Measurements from ENCODE around the gene ASPG. TPM values are rescaled to one million over a fixed set of nuclear protein-coding genes. Genes with fewer than 3 reads are reported as not detected.

The ASPG gene
- total RNA-seq, 2 donors from 2014 or later = 78.5 to 161 TPM

GRCh38 chr14:104111301-104112112 lies 26.0 kb downstream of the ASPG start:
- H3K27ac ChIP-seq = no peak overlapping the region
- no peak overlapping the region for H3K4me3 ChIP-seq
- H3K4me1 ChIP-seq = peaks cover 0 to 5% of the 10 kb centered on the region in 2 donors
- no peaks in the 10 kb centered on the region for H3K36me3 ChIP-seq
- DNase-seq (ENCODE audit: low spot score) = no peak
- no peaks in the 10 kb centered on the region for H3K27me3 ChIP-seq
- no peaks in the 10 kb centered on the region for H3K9me3 ChIP-seq
- no peak for TF ChIP-seq CTCF (IDR thresholded peaks at IDR 0.05)

- no peak for DNase-seq (ENCODE audit: low spot score)
- TF ChIP-seq CTCF (IDR thresholded peaks at IDR 0.05) = no peak
- no peak overlapping the region for H3K27ac ChIP-seq
- H3K9me3 ChIP-seq = no peaks in the 10 kb centered on the region
- H3K4me1 ChIP-seq = peaks cover 0 to 10% of the 10 kb centered on the region in 2 donors
- H3K4me3 ChIP-seq = no peak overlapping the region
- H3K36me3 ChIP-seq = no peaks in the 10 kb centered on the region
- no peaks in the 10 kb centered on the region for H3K27me3 ChIP-seq
These were observed 26.6 kb downstream of the ASPG start for GRCh38 chr14:104112113-104112505.

GRCh38 chr14:104112609-104113571 lies 27.4 kb downstream of the ASPG start:
- H3K36me3 ChIP-seq = no peaks in the 10 kb centered on the region
- peaks cover 0 to 18% of the 10 kb centered on the region in 2 donors for H3K4me1 ChIP-seq
- H3K4me3 ChIP-seq = no peak overlapping the region
- H3K9me3 ChIP-seq = no peaks in the 10 kb centered on the region
- no peak for DNase-seq (ENCODE audit: low spot score)
- no peak for TF ChIP-seq CTCF (IDR thresholded peaks at IDR 0.05)
- no peak overlapping the region for H3K27ac ChIP-seq
- no peaks in the 10 kb centered on the region for H3K27me3 ChIP-seq

GRCh38 chr14:104113631-104114420 lies 28.3 kb downstream of the ASPG start:
- Histone ChIP-seq H3K9me3 (no peaks in the 10 kb centered on the region), H3K27ac (no peak overlapping the region), H3K27me3 (no peaks in the 10 kb centered on the region), H3K36me3 (no peaks in the 10 kb centered on the region), H3K4me1 (peaks cover 0 to 20% of the 10 kb centered on the region in 2 donors), H3K4me3 (no peak overlapping the region)
- TF ChIP-seq CTCF (IDR thresholded peaks at IDR 0.05) = no peak
- no peak for DNase-seq (ENCODE audit: low spot score)

GRCh38 chr14:104114421-104115130 lies 29.1 kb downstream of the ASPG start:
- Histone ChIP-seq H3K9me3 (no peaks in the 10 kb centered on the region), H3K4me1 (peaks cover 0 to 20% of the 10 kb centered on the region in 2 donors), H3K4me3 (no peak overlapping the region), H3K36me3 (no peaks in the 10 kb centered on the region), H3K27me3 (no peaks in the 10 kb centered on the region), H3K27ac (no peak overlapping the region)
- no peak for DNase-seq (ENCODE audit: low spot score)
- no peak for TF ChIP-seq CTCF (IDR thresholded peaks at IDR 0.05)
